K562 (cell line): ENCODE results near the gene SOD1. TPM values are rescaled to one million over a fixed set of nuclear protein-coding genes. Genes with fewer than 3 reads are reported as not detected.

Source experiments
- ATAC-seq: fragments of 200-7000 bp; cut with Tn5 transposase; 3 replicates; pipeline ENCODE4 v1.9.1; 2020; ENCODE audit warnings: moderate library complexity
- BruUV-seq: library from RNA; stranded (reverse); fragments of 400-500 nt; replicated peaks from 2 replicates; lab custom pipeline; 2021; lab: Mats Ljungman, UMichigan
- CTCF ChIA-PET: fragments of 300-600 bp; formaldehyde crosslinking; extraction: SDS; loops from one replicate; lab custom pipeline; 2021; ENCODE audit warnings: low intra/inter-chr PET ratio; lab: Yijun Ruan, JAX
- POLR2A ChIA-PET: fragments of 300-600, 350-650 bp; sonication (Branson Sonifier 250); formaldehyde crosslinking; extraction: SDS; loops from one replicate; lab custom pipeline; 2021; ENCODE audit warnings: antibody characterized with exemption, inconsistent platforms; lab: Yijun Ruan, JAX
- DNase-seq, 4 experiments: peaks; one replicate each; pipeline versions ENCODE4 v3.0.0 to v3.0.0-alpha.2; 2011 to 2018; ENCODE audit warnings: low spot score in 3 of 4, mixed read lengths in 3 of 4; ENCODE audit errors: extremely low read depth in 1 of 4
- FAIRE-seq: peaks from 2 replicates; lab custom pipeline; 2011; peaks lifted over from hg19 to GRCh38; lab: Jason Lieb, UNC
- H2AFZ ChIP-seq: 2 replicates; pipeline ENCODE4 v1.6.0; 2011; ENCODE audit warnings: low read depth, low read length, control low read depth, inconsistent platforms
- H3K27ac ChIP-seq: fragments of 200-600 bp; 3 replicates; pipeline ENCODE4 v1.8.0; 2011; ENCODE audit warnings: low read depth, mild to moderate bottlenecking, control low read depth, inconsistent platforms, low read length, moderate library complexity, mixed read lengths; ENCODE audit errors: extremely low read depth
- H3K27me3 ChIP-seq, 2 experiments: fragments of 300-600 bp in 1 of 2; 2 replicates in 1 of 2; 3 replicates in 1 of 2; pipeline versions ENCODE4 v1.6.0 to v1.8.0; 2011; ENCODE audit warnings: inconsistent platforms in 2 of 2, low read length in 2 of 2, mild to moderate bottlenecking in 1 of 2, mixed read lengths in 1 of 2, moderate library complexity in 1 of 2; ENCODE audit not compliant: control insufficient read depth in 2 of 2, insufficient read depth in 2 of 2
- H3K36me3 ChIP-seq: fragments of 300-600 bp; 3 replicates; pipeline ENCODE4 v1.8.0; 2011; ENCODE audit warnings: mild to moderate bottlenecking, low read length, inconsistent platforms; ENCODE audit not compliant: control insufficient read depth, insufficient read depth
- H3K4me1 ChIP-seq, 2 experiments: fragments of 200-600 bp in 1 of 2; replicated peaks in 1 of 2; 2 replicates in 1 of 2; 3 replicates in 1 of 2; pipeline versions ENCODE4 v1.5.1 to v1.8.0; 2011; ENCODE audit warnings: inconsistent platforms in 2 of 2, low read length in 2 of 2, mild to moderate bottlenecking in 1 of 2, mixed read lengths in 1 of 2, moderate library complexity in 1 of 2; ENCODE audit not compliant: control insufficient read depth in 2 of 2, insufficient read depth in 2 of 2
- H3K4me2 ChIP-seq: 2 replicates; pipeline ENCODE4 v1.6.1; 2011; ENCODE audit warnings: low read length, control low read depth, inconsistent platforms, mixed read lengths; ENCODE audit not compliant: insufficient read depth
- H3K4me3 ChIP-seq: fragments of 200-600 bp; sonication (generic), shearing (Covaris generic); 2 replicates; pipeline ENCODE4 v1.5.1; 2016; ENCODE audit warnings: control low read depth, inconsistent platforms
- H3K79me2 ChIP-seq: fragments of 200-600 bp; 3 replicates; pipeline ENCODE4 v1.8.0; 2011; ENCODE audit warnings: low read length, inconsistent platforms; ENCODE audit not compliant: control insufficient read depth, insufficient read depth
- H3K9ac ChIP-seq, 2 experiments: 2 replicates each; pipeline versions ENCODE4 v1.6.0 to v1.6.1; 2011; ENCODE audit warnings: low read depth in 2 of 2, low read length in 2 of 2, control low read depth in 1 of 2, inconsistent platforms in 1 of 2, mild to moderate bottlenecking in 1 of 2, mixed read lengths in 1 of 2; ENCODE audit not compliant: insufficient read depth in 1 of 2
- H3K9me1 ChIP-seq: one replicate; pipeline ENCODE4 v1.6.0; 2011; ENCODE audit warnings: inconsistent platforms, mild to moderate bottlenecking, low read length, moderate library complexity; ENCODE audit not compliant: control insufficient read depth, insufficient read depth
- H3K9me3 ChIP-seq: replicated peaks from 2 replicates; pipeline ENCODE4 v1.5.1; 2011; ENCODE audit warnings: low read depth, low read length, inconsistent platforms; ENCODE audit not compliant: control insufficient read depth, insufficient read depth
- H4K20me1 ChIP-seq: replicated peaks from 2 replicates; pipeline ENCODE4 v1.6.1; 2011; ENCODE audit warnings: low read length, inconsistent platforms, mixed read lengths; ENCODE audit not compliant: control insufficient read depth, insufficient read depth
- CEBPG ChIP-seq, 3 experiments: fragments of 200-800 bp in 1 of 3; sonication (Bioruptor generic) in 1 of 3; sonication (generic) in 1 of 3; formaldehyde crosslinking in 1 of 3; IDR thresholded peaks in 2 of 3; conservative IDR thresholded peaks in 1 of 3; 2 replicates each; pipeline versions ENCODE4 v1.6.1 to v1.8.0; 2016 to 2022; ENCODE audit warnings: missing compliant biosample characterization in 2 of 3, missing genetic modification characterization in 2 of 3, mild to moderate bottlenecking in 1 of 3, missing genetic modification reagents in 1 of 3
- ELF2 ChIP-seq: fragments of 250-450 bp; sonication (Bioruptor Pico); IDR thresholded peaks from 2 replicates; pipeline ENCODE4 v1.5.0; 2021; ENCODE audit warnings: mild to moderate bottlenecking
- IFI16 ChIP-seq: fragments of 250-450 bp; sonication (Bioruptor Pico); IDR thresholded peaks from 2 replicates; pipeline ENCODE4 v2.1.2; 2022; ENCODE audit warnings: mild to moderate bottlenecking, inconsistent platforms
- MTF1 ChIP-seq: fragments of 250-450 bp; sonication (Bioruptor Pico); IDR thresholded peaks from 2 replicates; pipeline ENCODE4 v1.9.0; 2021; ENCODE audit warnings: moderate library complexity, mild to moderate bottlenecking, inconsistent platforms, borderline replicate concordance
- POLR2A ChIP-seq: fragments of 450-650 bp; conservative IDR thresholded peaks from 2 replicates; pipeline ENCODE4 v1.6.1; 2016
- SUPT5H ChIP-seq: fragments of 450-650 bp; IDR thresholded peaks from 2 replicates; pipeline ENCODE4 v1.6.1; 2016
- TSC22D4 ChIP-seq: fragments of 450-650 bp; IDR thresholded peaks from 2 replicates; pipeline ENCODE4 v1.6.1; 2016; ENCODE audit warnings: missing genetic modification characterization, missing biosample characterization, control low read depth
- ZFP1 ChIP-seq: fragments of 450-650 bp; formaldehyde crosslinking; IDR thresholded peaks from 2 replicates; pipeline ENCODE4 v1.4.0; 2020; ENCODE audit warnings: mild to moderate bottlenecking, mixed read lengths
- ZNF184 ChIP-seq: sonication (generic); formaldehyde crosslinking; IDR thresholded peaks from 2 replicates; pipeline ENCODE4 v1.5.0; 2020; ENCODE audit warnings: missing genetic modification reagents
- ZNF76 ChIP-seq: fragments of 250-450 bp; sonication (Bioruptor Pico); IDR thresholded peaks from 2 replicates; pipeline ENCODE4 v1.4.0; 2020; ENCODE audit warnings: mild to moderate bottlenecking, moderate library complexity, borderline replicate concordance
- WGBS: fragments of 100-300 bp; shearing (Covaris generic); methylation state at CpG from one replicate; pipeline ENCODE4 v1.1.6; 2016; ENCODE audit warnings: low coverage, mixed read lengths; ENCODE audit not compliant: insufficient coverage; ENCODE audit errors: missing lambda C conversion rate; 5-methylcytosine and 5-hydroxymethylcytosine counted together
- in situ Hi-C: fragments of 300-500 bp; cut with MboI; formaldehyde crosslinking; loops from 4 replicates; pipeline ENCODE4 v1.15.0; 2018; ENCODE audit warnings: inconsistent platforms, mixed read lengths
- intact Hi-C: fragments of 100-400 bp; cut with micrococcal nuclease; formaldehyde crosslinking; loops from 2 replicates; pipeline ENCODE4 v1.14.2; 2022
- polyA plus RNA-seq, 8 experiments: library from polyadenylated mRNA; depleted of rRNA in 4 of 8; stranded (reverse) in 5 of 8; unstranded in 3 of 8; fragments of >200 nt; fragmentation: Nextera tagmentation in 2 of 8; fragmentation: Illumina TruSeq in 1 of 8; extraction: Ambion mirVana in 2 of 8; extraction: Trizol in 1 of 8; gene quantifications; 2 replicates each; pipeline versions ENCODE4 v1.2.1 to v1.2.3, GENCODE V29; 2011 to 2014; ENCODE audit warnings: inconsistent platforms in 1 of 8, missing spikeins in 1 of 8
- total RNA-seq, 7 experiments: library from RNA; depleted of rRNA in 6 of 7; stranded (reverse); fragments of >200 nt in 6 of 7; fragmentation: Illumina TruSeq in 2 of 7; extraction: Trizol in 2 of 7; gene quantifications; 2 replicates each; pipeline versions ENCODE4 v1.2.1 to v1.2.3, GENCODE V29; 2011 to 2021; ENCODE audit warnings: low replicate concordance in 1 of 7
- TF ChIP-seq, protein P1 (sequence below): fragments of 250-450 bp; sonication (Bioruptor Pico); IDR thresholded peaks from 2 replicates; pipeline ENCODE4 v1.8.0; 2021; ENCODE audit warnings: mild to moderate bottlenecking, moderate library complexity
- TF ChIP-seq, protein P2 (sequence below): IDR thresholded peaks from 2 replicates; pipeline ENCODE4 v1.6.1; 2011; ENCODE audit not compliant: insufficient read length; ENCODE audit errors: extremely low read depth

Gene SOD1
- total and polyA plus RNA-seq, 9 of the 15 experiments (the other 6 are each of a cell fraction or from before 2014, with no cell fraction given) = 452 to 1,409 (median 633) TPM

- POLR2A ChIA-PET = no interaction called here
- TF ChIP-seq, protein P1, sequence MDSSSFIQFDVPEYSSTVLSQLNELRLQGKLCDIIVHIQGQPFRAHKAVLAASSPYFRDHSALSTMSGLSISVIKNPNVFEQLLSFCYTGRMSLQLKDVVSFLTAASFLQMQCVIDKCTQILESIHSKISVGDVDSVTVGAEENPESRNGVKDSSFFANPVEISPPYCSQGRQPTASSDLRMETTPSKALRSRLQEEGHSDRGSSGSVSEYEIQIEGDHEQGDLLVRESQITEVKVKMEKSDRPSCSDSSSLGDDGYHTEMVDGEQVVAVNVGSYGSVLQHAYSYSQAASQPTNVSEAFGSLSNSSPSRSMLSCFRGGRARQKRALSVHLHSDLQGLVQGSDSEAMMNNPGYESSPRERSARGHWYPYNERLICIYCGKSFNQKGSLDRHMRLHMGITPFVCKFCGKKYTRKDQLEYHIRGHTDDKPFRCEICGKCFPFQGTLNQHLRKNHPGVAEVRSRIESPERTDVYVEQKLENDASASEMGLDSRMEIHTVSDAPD (CRISPR knock-in tag) = no peak
- TF ChIP-seq, protein P2, sequence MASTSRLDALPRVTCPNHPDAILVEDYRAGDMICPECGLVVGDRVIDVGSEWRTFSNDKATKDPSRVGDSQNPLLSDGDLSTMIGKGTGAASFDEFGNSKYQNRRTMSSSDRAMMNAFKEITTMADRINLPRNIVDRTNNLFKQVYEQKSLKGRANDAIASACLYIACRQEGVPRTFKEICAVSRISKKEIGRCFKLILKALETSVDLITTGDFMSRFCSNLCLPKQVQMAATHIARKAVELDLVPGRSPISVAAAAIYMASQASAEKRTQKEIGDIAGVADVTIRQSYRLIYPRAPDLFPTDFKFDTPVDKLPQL = no peak
- no peak for TF ChIP-seq TSC22D4
- no peak for TF ChIP-seq ZNF76 (CRISPR knock-in tag)
- TF ChIP-seq ZNF184 (CRISPR knock-in tag) = no peak
- TF ChIP-seq ELF2 (CRISPR knock-in tag) = no peak
- no peak for TF ChIP-seq CEBPG (CRISPR knock-in tag; IDR thresholded peaks at IDR 0.05)
- TF ChIP-seq CEBPG (tag; conservative IDR thresholded peaks at IDR 0.05 in 1 of 2, IDR thresholded peaks at IDR 0.05 in 1 of 2) = no peak
- no peak for TF ChIP-seq POLR2A
- TF ChIP-seq ZFP1 (CRISPR knock-in tag) = no peak
- no peak for TF ChIP-seq IFI16 (CRISPR knock-in tag)
- no peak for TF ChIP-seq SUPT5H
- no peak for TF ChIP-seq MTF1 (CRISPR knock-in tag)
- no peaks in the 10 kb centered on the region for H4K20me1 ChIP-seq
- no peak overlapping the region for H3K4me2 ChIP-seq
- ATAC-seq (no peak), FAIRE-seq (no peak), DNase-seq (no peak)
- H3K27me3 ChIP-seq = no peaks in the 10 kb centered on the region
- intact Hi-C loops (no loop called here), in situ Hi-C loops (no loop called here)
- H3K4me1 ChIP-seq = 0 out of 5 replicates have a peak, but pooled peaks cover 0 to 2% of the 10 kb centered on the region in 2 experiments
- H3K4me3 ChIP-seq = no peak overlapping the region
- CTCF ChIA-PET = no interaction called here
- H3K9me3 ChIP-seq = no peaks in the 10 kb centered on the region
- no TSS peak for BruUV-seq
- H3K9ac ChIP-seq = no peak overlapping the region
- 93% methylated on average over 3 of the region's 3 CpGs for WGBS
- no peak overlapping the region for H3K27ac ChIP-seq
- no peaks in the 10 kb centered on the region for H3K9me1 ChIP-seq
- no peak overlapping the region for H2AFZ ChIP-seq
- H3K79me2 ChIP-seq = peaks cover 43% of the 10 kb centered on the region
- peaks cover 97% of the 10 kb centered on the region for H3K36me3 ChIP-seq
These were observed 40.5 kb downstream of the SOD1 start for GRCh38 chr21:31700040-31700439.
